Ovary (tissue), 9 donors: ENCODE results near the gene LRRTM4. TPM values are rescaled to one million over a fixed set of nuclear protein-coding genes. Genes with fewer than 3 reads are reported as not detected.
"Not testable (repeated sequence)": the region's sequence is repeated elsewhere in the genome, so short reads cannot be mapped to it uniquely, and the experiment has no call there.

Experiments
- DNase-seq, 5 donors: peaks; one replicate each; pipeline ENCODE4 v3.0.0-alpha.2; 2019 to 2020
- H3K27ac ChIP-seq, 2 donors: fragments of 200-600 bp; one replicate each; pipeline versions ENCODE4 v1.5.1 to v1.8.0; 2019 to 2022
- H3K27me3 ChIP-seq: fragments of 200-600 bp; one replicate; pipeline ENCODE4 v1.8.0; 2022
- H3K36me3 ChIP-seq: fragments of 200-600 bp; sonication (generic); one replicate; pipeline ENCODE4 v1.5.1; 2019
- H3K4me1 ChIP-seq: one replicate; pipeline ENCODE4 v1.8.1; 2013; ENCODE audit warnings: mild to moderate bottlenecking, moderate library complexity; ENCODE audit not compliant: insufficient read depth
- H3K4me3 ChIP-seq: fragments of 200-600 bp; sonication (generic); one replicate; pipeline ENCODE4 v1.5.1; 2017
- H3K9me3 ChIP-seq, 2 donors: fragments of 200-600 bp in 1 of 2; sonication (generic) in 1 of 2; one replicate each; pipeline versions ENCODE4 v1.5.1 to v1.8.1; 2013 to 2019; ENCODE audit warnings: mild to moderate bottlenecking in 1 of 2, moderate library complexity in 1 of 2
- CTCF ChIP-seq, 3 donors: fragments of 450-650 bp in 2 of 3; fragments of 200-600 bp in 1 of 3; IDR thresholded peaks; one replicate each; pipeline versions ENCODE4 v1.5.1 to v1.8.0; 2016 to 2022; ENCODE audit warnings: antibody characterized with exemption in 3 of 3, mild to moderate bottlenecking in 1 of 3
- EP300 ChIP-seq: sonication (generic); formaldehyde crosslinking; IDR thresholded peaks from one replicate; pipeline ENCODE4 v1.6.1; 2017; ENCODE audit warnings: antibody characterized with exemption
- POLR2A ChIP-seq: fragments of 450-650 bp; IDR thresholded peaks from one replicate; pipeline ENCODE4 v1.6.1; 2017; ENCODE audit warnings: antibody characterized with exemption, mild to moderate bottlenecking, moderate library complexity
- WGBS, 3 donors: extraction: QIAGEN DNeasy Blood & Tissue Kit in 1 of 3; methylation state at CpG; one replicate each; pipeline versions ENCODE4 v1.1.5 to v1.1.7; 2013 to 2017; 5-methylcytosine and 5-hydroxymethylcytosine counted together
- intact Hi-C, 4 donors: fragments of 100-400 bp; cut with DNase I; formaldehyde crosslinking; loops; one replicate each; pipeline versions ENCODE4 v1.11.0 to v1.15.1; 2022 to 2023
- polyA plus RNA-seq, 2 donors: library from polyadenylated mRNA; stranded (reverse); fragments of 200-250 nt in 1 of 2; fragments of 350-450 nt in 1 of 2; fragmentation: Illumina TruSeq in 1 of 2; extraction: RNeasy Lipid Tissue Mini Kit (QIAGEN cat#74804) in 1 of 2; gene quantifications; one replicate each; pipeline ENCODE4 v1.2.3, GENCODE V29; 2013 to 2014
- total RNA-seq, 7 donors: library from RNA; depleted of rRNA in 2 of 7; stranded (reverse); fragments of >200 nt in 2 of 7; fragmentation: NEBNext Ultra II Directional in 3 of 7; extraction: Animal tissue kit (Norgen Biotek cat#: 25700) in 3 of 7; gene quantifications; one replicate each; pipeline versions ENCODE4 v1.1.0 to v1.2.4, GENCODE V29; 2016 to 2023
- donor health status: DM: no; HTN: no; CAD: no; lungs with moderate emphysema.
- donor health status: DM: no; HTN: no; CAD: no.
- donor health status: Bipolar disorder and iron deficiency.
- donor health status: DM: yes; HTN: yes; CAD: no.
- donor health status: DM: no; HTN: no; CAD: no.
- donor health status: DM: yes; HTN: yes; CAD: no.

Gene LRRTM4
- total and polyA plus RNA-seq, 9 donors = 0.01 to 2.2 (median 0.71) TPM; not detected in 2

GRCh38 chr2:77081597-77081996 lies 440.6 kb downstream of the LRRTM4 start:
- DNase-seq = no peak
- Histone ChIP-seq H3K27me3 (no peaks in the 10 kb centered on the region), H3K9me3 (no peaks in the 10 kb centered on the region), H3K27ac (no peak overlapping the region), H3K4me1 (no peaks in the 10 kb centered on the region), H3K4me3 (no peak overlapping the region), H3K36me3 (no peaks in the 10 kb centered on the region)
- intact Hi-C loops = no loop called here
- TF ChIP-seq EP300 (no peak), POLR2A (no peak), CTCF (IDR thresholded peaks at IDR 0.05) (no peak)
- 84 to 89% (median 86%) methylated on average over 2 of the region's 2 CpGs for WGBS, 3 donors

- no peak overlapping the region for H3K27ac ChIP-seq
- DNase-seq = no peak
- no peaks in the 10 kb centered on the region for H3K4me1 ChIP-seq
- no peaks in the 10 kb centered on the region for H3K9me3 ChIP-seq
- H3K27me3 ChIP-seq = no peaks in the 10 kb centered on the region
- 66 to 83% (median 76%) methylated on average over 1 of the region's 1 CpG for WGBS, 3 donors
- intact Hi-C loops = no loop called here
- no peaks in the 10 kb centered on the region for H3K36me3 ChIP-seq
- H3K4me3 ChIP-seq = no peak overlapping the region
- TF ChIP-seq CTCF (IDR thresholded peaks at IDR 0.05) = no peak
- no peak for TF ChIP-seq POLR2A
- no peak for TF ChIP-seq EP300
These were observed 457.9 kb downstream of the LRRTM4 start for GRCh38 chr2:77064324-77064723.

GRCh38 chr2:77054938-77055337 lies 467.2 kb downstream of the LRRTM4 start:
- Histone ChIP-seq H3K4me1 (no peaks in the 10 kb centered on the region), H3K9me3 (no peaks in the 10 kb centered on the region), H3K36me3 (no peaks in the 10 kb centered on the region), H3K27me3 (no peaks in the 10 kb centered on the region), H3K27ac (no peak overlapping the region), H3K4me3 (no peak overlapping the region)
- intact Hi-C loops = no loop called here
- no peak for DNase-seq
- TF ChIP-seq CTCF (IDR thresholded peaks at IDR 0.05) = no peak
- no peak for TF ChIP-seq POLR2A
- no peak for TF ChIP-seq EP300
- 33 to 51% (median 37%) methylated on average over 2 of the region's 2 CpGs for WGBS, 3 donors

- Histone ChIP-seq H3K27ac (no peak overlapping the region), H3K27me3 (no peaks in the 10 kb centered on the region), H3K9me3 (no peaks in the 10 kb centered on the region), H3K36me3 (no peaks in the 10 kb centered on the region), H3K4me3 (no peak overlapping the region), H3K4me1 (no peaks in the 10 kb centered on the region)
- TF ChIP-seq EP300 (no peak), CTCF (IDR thresholded peaks at IDR 0.05) (no peak), POLR2A (no peak)
- intact Hi-C loops = no loop called here
- 57 to 79% (median 76%) methylated on average over 1 of the region's 1 CpG for WGBS, 3 donors
- no peak for DNase-seq
These were observed 475.8 kb downstream of the LRRTM4 start for GRCh38 chr2:77046339-77046738.

- DNase-seq, H3K4me1 ChIP-seq, H3K27ac ChIP-seq, H3K9me3 ChIP-seq, H3K4me3 ChIP-seq, intact Hi-C loops, H3K27me3 ChIP-seq, H3K36me3 ChIP-seq: not testable (repeated sequence)
- 77 to 83% (median 80%) methylated on average over 2 of the region's 2 CpGs for WGBS, 3 donors
These were observed 476.7 kb downstream of the LRRTM4 start for GRCh38 chr2:77045456-77045855.
